Tibial nerve (tissue), 4 donors: ENCODE measurements around the gene ZBTB44. TPM values are rescaled to one million over a fixed set of nuclear protein-coding genes. Genes with fewer than 3 reads are reported as not detected.

Experiments
- DNase-seq, 2 donors: peaks; one replicate each; pipeline ENCODE4 v3.0.0-alpha.2; 2019; ENCODE audit warnings: low spot score in 2 of 2
- H3K27ac ChIP-seq, 4 donors: fragments of 200-600 bp; sonication (generic) in 3 of 4; one replicate each; pipeline ENCODE4 v1.5.1; 2017 to 2019; ENCODE audit warnings: mild to moderate bottlenecking in 1 of 4
- H3K27me3 ChIP-seq, 2 donors: fragments of 200-600 bp; sonication (generic) in 1 of 2; one replicate each; pipeline versions ENCODE4 v1.5.1 to v1.6.0; 2017 to 2019
- H3K36me3 ChIP-seq, 3 donors: fragments of 200-600 bp; sonication (generic); one replicate each; pipeline ENCODE4 v1.5.1; 2018 to 2019
- H3K4me1 ChIP-seq, 4 donors: fragments of 200-600 bp; sonication (generic) in 3 of 4; one replicate each; pipeline ENCODE4 v1.5.1; 2017 to 2019
- H3K4me3 ChIP-seq, 4 donors: fragments of 200-600 bp; sonication (generic) in 3 of 4; one replicate each; pipeline ENCODE4 v1.5.1; 2017 to 2019; ENCODE audit warnings: mild to moderate bottlenecking in 1 of 4, moderate library complexity in 1 of 4
- H3K9me3 ChIP-seq, 4 donors: fragments of 200-600 bp; sonication (generic) in 3 of 4; one replicate each; pipeline ENCODE4 v1.5.1; 2017 to 2019
- EP300 ChIP-seq, 2 donors: sonication (generic); formaldehyde crosslinking; IDR thresholded peaks; one replicate each; pipeline ENCODE4 v1.6.1; 2017; ENCODE audit warnings: antibody characterized with exemption in 2 of 2, mild to moderate bottlenecking in 1 of 2
- POLR2A ChIP-seq, 2 donors: fragments of 450-650 bp; IDR thresholded peaks; one replicate each; pipeline ENCODE4 v1.6.1; 2017; ENCODE audit warnings: antibody characterized with exemption in 2 of 2, mild to moderate bottlenecking in 2 of 2, moderate library complexity in 2 of 2
- WGBS, 2 donors: methylation state at CpG; one replicate each; pipeline ENCODE4 v1.1.5; 2018; 5-methylcytosine and 5-hydroxymethylcytosine counted together
- total RNA-seq, 4 donors: library from RNA; depleted of rRNA; stranded (reverse); fragments of >200 nt; gene quantifications; one replicate each; pipeline ENCODE4 v1.1.0, GENCODE V29; 2016
- TF ChIP-seq, protein P1 (sequence below), 5 experiments: fragments of 200-600 bp in 3 of 5; fragments of 450-650 bp in 2 of 5; sonication (generic) in 3 of 5; IDR thresholded peaks; one replicate each; pipeline ENCODE4 v1.5.1; 2016 to 2019; ENCODE audit warnings: antibody characterized with exemption in 5 of 5, mild to moderate bottlenecking in 3 of 5, moderate library complexity in 2 of 5

The ZBTB44 gene
- total RNA-seq, 4 donors from 2014 or later = 45.3 to 62.1 (median 55.8) TPM

DNA sequence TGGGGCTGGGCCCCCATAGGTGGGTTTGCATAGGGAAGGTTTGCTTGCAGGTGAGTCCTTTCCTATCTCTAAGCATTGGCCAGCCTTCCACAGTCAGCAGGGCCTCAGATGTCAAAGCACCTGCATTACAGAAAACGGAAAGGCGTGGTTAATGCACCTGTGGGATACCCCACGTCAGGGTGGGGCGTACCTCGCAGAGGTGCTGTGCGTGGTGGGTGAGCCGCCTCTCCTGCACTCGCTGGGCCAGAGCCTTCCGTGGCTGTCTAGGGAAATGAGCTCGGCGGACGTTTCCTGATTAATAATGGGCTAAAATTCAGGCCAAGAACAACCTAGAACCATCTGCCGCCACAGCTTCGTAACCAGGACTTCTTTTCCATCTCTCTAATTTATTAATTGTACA lies 122.8 kb downstream of the ZBTB44 start:
- WGBS, 2 donors = 90 to 93% methylated on average over 14 of the region's 14 CpGs
- no peak for DNase-seq

DNA sequence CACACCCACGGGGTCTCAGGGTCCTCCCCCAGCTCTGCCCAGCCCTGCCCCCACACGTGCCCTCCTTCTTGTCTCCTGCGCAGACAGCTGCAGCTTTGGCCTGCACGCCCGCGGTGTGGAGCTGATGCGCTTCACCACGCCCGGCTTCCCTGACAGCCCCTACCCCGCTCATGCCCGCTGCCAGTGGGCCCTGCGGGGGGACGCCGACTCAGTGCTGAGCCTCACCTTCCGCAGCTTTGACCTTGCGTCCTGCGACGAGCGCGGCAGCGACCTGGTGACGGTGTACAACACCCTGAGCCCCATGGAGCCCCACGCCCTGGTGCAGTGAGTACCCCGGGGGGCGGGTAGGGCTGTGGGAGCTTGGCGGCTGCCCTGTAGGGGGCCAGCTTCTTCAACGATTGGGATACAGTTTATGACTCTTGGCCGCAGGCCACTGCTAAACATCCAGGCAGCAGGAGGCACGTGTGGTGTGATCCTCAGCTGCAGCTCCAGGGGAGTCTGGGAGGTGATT lies 124.3 kb downstream of the ZBTB44 start:
- Histone ChIP-seq H3K9me3 (peaks cover 0 to 1% (median 0%) of the 10 kb centered on the region in 4 donors), H3K4me1 (no peaks in the 10 kb centered on the region), H3K4me3 (no peak overlapping the region), H3K36me3 (no peaks in the 10 kb centered on the region), H3K27me3 (no peaks in the 10 kb centered on the region), H3K27ac (peak overlapping the region in 1 of 4 donors; percentile 68)
- no peak for DNase-seq
- TF ChIP-seq, protein P1, sequence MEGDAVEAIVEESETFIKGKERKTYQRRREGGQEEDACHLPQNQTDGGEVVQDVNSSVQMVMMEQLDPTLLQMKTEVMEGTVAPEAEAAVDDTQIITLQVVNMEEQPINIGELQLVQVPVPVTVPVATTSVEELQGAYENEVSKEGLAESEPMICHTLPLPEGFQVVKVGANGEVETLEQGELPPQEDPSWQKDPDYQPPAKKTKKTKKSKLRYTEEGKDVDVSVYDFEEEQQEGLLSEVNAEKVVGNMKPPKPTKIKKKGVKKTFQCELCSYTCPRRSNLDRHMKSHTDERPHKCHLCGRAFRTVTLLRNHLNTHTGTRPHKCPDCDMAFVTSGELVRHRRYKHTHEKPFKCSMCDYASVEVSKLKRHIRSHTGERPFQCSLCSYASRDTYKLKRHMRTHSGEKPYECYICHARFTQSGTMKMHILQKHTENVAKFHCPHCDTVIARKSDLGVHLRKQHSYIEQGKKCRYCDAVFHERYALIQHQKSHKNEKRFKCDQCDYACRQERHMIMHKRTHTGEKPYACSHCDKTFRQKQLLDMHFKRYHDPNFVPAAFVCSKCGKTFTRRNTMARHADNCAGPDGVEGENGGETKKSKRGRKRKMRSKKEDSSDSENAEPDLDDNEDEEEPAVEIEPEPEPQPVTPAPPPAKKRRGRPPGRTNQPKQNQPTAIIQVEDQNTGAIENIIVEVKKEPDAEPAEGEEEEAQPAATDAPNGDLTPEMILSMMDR (IDR thresholded peaks at IDR 0.05) = no peak
- TF ChIP-seq POLR2A (IDR thresholded peaks at IDR 0.05) (no peak), EP300 (IDR thresholded peaks at IDR 0.05) (no peak)
- 84 to 91% methylated on average over 19 to 29 of the region's 29 CpGs for WGBS, 2 donors

More for the DNA sequence above, 122.8 kb downstream of the ZBTB44 start:
- no peaks in the 10 kb centered on the region for H3K4me1 ChIP-seq
- H3K9me3 ChIP-seq = no peaks in the 10 kb centered on the region
- TF ChIP-seq EP300 (IDR thresholded peaks at IDR 0.05) = no peak
- TF ChIP-seq, protein P1 (IDR thresholded peaks at IDR 0.05) = no peak
- no peak for TF ChIP-seq POLR2A (IDR thresholded peaks at IDR 0.05)
- H3K27ac ChIP-seq = no peak overlapping the region
- H3K27me3 ChIP-seq = no peaks in the 10 kb centered on the region
- no peaks in the 10 kb centered on the region for H3K36me3 ChIP-seq
- H3K4me3 ChIP-seq = no peak overlapping the region

DNA sequence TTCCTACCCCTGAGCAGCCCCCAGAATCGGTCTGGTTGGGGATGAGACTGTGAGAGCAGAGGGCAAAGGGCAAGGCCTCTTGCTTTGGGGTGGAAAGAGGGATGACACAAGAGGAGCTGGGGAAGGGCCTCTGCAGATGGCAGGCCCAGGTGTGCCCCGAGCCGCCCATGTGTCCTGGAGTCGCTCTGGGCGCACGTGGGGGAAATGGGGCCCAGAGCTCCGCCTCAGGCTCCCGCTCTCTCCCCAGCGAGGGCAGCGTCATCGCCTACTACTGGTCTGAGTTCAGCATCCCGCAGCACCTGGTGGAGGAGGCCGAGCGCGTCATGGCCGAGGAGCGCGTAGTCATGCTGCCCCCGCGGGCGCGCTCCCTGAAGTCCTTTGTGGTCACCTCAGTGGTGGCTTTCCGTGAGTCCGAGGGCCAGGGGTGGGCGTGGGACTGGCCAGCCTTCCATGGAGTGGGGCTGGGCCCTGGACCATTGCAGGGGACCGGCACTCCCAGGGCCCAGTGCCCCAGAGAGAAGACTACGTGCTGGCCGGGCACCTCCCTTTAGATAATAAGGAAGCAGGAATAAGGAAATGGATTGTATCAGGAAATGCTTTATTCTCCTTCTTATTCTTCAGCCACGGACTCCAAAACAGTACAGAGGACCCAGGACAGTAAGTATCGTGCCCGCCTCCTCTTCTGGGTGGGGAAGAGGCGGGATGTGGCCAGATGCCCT lies 125.1 kb downstream of the ZBTB44 start:
- H3K27ac ChIP-seq = peak overlapping the region in 1 of 4 donors; percentile 68
- 81 to 89% methylated on average over 21 to 25 of the region's 32 CpGs for WGBS, 2 donors
- TF ChIP-seq POLR2A (IDR thresholded peaks at IDR 0.05) (no peak), EP300 (IDR thresholded peaks at IDR 0.05) (no peak)
- TF ChIP-seq, protein P1 (IDR thresholded peaks at IDR 0.05) = no peak
- no peaks in the 10 kb centered on the region for H3K27me3 ChIP-seq
- H3K4me1 ChIP-seq = no peaks in the 10 kb centered on the region
- no peak for DNase-seq
- H3K36me3 ChIP-seq = no peaks in the 10 kb centered on the region
- no peak overlapping the region for H3K4me3 ChIP-seq
- peaks cover 0 to 4% (median 0%) of the 10 kb centered on the region in 4 donors for H3K9me3 ChIP-seq

- WGBS, 2 donors = 66 to 85% methylated on average over 7 to 17 of the region's 19 CpGs
- Histone ChIP-seq H3K36me3 (no peaks in the 10 kb centered on the region), H3K27me3 (no peaks in the 10 kb centered on the region), H3K27ac (peak overlapping the region in 1 of 4 donors; percentile 68), H3K9me3 (peaks cover 0 to 4% (median 0%) of the 10 kb centered on the region in 4 donors), H3K4me3 (no peak overlapping the region), H3K4me1 (no peaks in the 10 kb centered on the region)
- no peak for TF ChIP-seq EP300 (IDR thresholded peaks at IDR 0.05)
- TF ChIP-seq, protein P1 (IDR thresholded peaks at IDR 0.05) = no peak
- TF ChIP-seq POLR2A (IDR thresholded peaks at IDR 0.05) = no peak
- no peak for DNase-seq
Measured at GRCh38 chr11:130188585-130189347, 126.0 kb downstream of the ZBTB44 start.

DNA sequence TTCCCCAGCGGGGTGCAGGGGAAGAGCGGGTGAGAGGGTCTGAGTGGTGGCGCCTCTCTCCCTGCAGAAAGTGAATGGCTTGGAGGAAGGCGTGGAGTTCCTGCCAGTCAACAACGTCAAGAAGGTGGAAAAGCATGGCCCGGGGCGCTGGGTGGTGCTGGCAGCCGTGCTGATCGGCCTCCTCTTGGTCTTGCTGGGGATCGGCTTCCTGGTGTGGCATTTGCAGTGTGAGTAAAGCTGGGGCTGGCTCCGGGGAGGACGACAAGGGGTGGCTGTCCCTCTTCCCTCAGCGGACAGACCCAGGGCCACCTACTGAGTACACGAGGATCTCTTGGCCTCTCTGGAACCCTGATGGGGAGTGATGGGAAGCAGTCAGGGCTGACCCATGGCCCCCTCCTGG lies 126.7 kb downstream of the ZBTB44 start:
- 83 to 90% methylated on average over 14 of the region's 14 CpGs for WGBS, 2 donors
- H3K9me3 ChIP-seq = peaks cover 0 to 4% (median 0%) of the 10 kb centered on the region in 4 donors
- H3K27ac ChIP-seq = no peak overlapping the region
- H3K36me3 ChIP-seq = no peaks in the 10 kb centered on the region
- no peaks in the 10 kb centered on the region for H3K4me1 ChIP-seq
- no peak for TF ChIP-seq POLR2A (IDR thresholded peaks at IDR 0.05)
- TF ChIP-seq, protein P1 (IDR thresholded peaks at IDR 0.05) = no peak
- no peak for TF ChIP-seq EP300 (IDR thresholded peaks at IDR 0.05)
- no peaks in the 10 kb centered on the region for H3K27me3 ChIP-seq
- DNase-seq = no peak
- no peak overlapping the region for H3K4me3 ChIP-seq
